Left forelimb (tissue), 1 donor: ENCODE data around the gene ESR1.

ENCODE experiments used
- DNase-seq: peaks from one replicate; pipeline ENCODE4 v3.0.0-alpha.2; 2018; ENCODE audit warnings: low spot score

ESR1 gene

GRCh38 chr6:151807513-151808370 is at the start of gene ESR1:
TSS of gene ESR1 (plus strand) at chr6:151807682. CDS start at chr6:151807913, 231 bp downstream.
- DNase-seq = no peak

- DNase-seq = no peak
Observed at GRCh38 chr6:151760486-151760885, 47.0 kb upstream of the ESR1 start.

- no peak for DNase-seq
Observed at GRCh38 chr6:151761851-151762250, 45.6 kb upstream of the ESR1 start.

- no peak for DNase-seq
Observed at GRCh38 chr6:151762817-151763216, 44.7 kb upstream of the ESR1 start.

GRCh38 chr6:151763303-151763702 is 44.2 kb upstream of the ESR1 start:
- DNase-seq = no peak

GRCh38 chr6:151763938-151764680 is 43.4 kb upstream of the ESR1 start:
- DNase-seq = peak; percentile 71

GRCh38 chr6:151765444-151765886 is 42.0 kb upstream of the ESR1 start:
- no peak for DNase-seq

- no peak for DNase-seq
Observed at GRCh38 chr6:151772446-151772845, 35.0 kb upstream of the ESR1 start.

GRCh38 chr6:151773382-151773781 is 34.1 kb upstream of the ESR1 start:
- no peak for DNase-seq

- DNase-seq = no peak
Observed at GRCh38 chr6:151782560-151782959, 24.9 kb upstream of the ESR1 start.

GRCh38 chr6:151783692-151784091 is 23.8 kb upstream of the ESR1 start:
- DNase-seq = no peak

GRCh38 chr6:151784441-151785214 is 22.9 kb upstream of the ESR1 start:
- no peak for DNase-seq

GRCh38 chr6:151796842-151797530 is 10.5 kb upstream of the ESR1 start:
- no peak for DNase-seq

GRCh38 chr6:151803743-151804142 is 3.7 kb upstream of the ESR1 start:
- DNase-seq = no peak

GRCh38 chr6:151804585-151805285 is 2.7 kb upstream of the ESR1 start:
- DNase-seq = no peak

- DNase-seq = no peak
Observed at GRCh38 chr6:151805286-151805840, 2.1 kb upstream of the ESR1 start.

- DNase-seq = no peak
Observed at GRCh38 chr6:151806757-151807512, 547 bp upstream of the ESR1 start.

GRCh38 chr6:151808371-151809241 is 1.1 kb downstream of the ESR1 start:
- no peak for DNase-seq

GRCh38 chr6:151811081-151811480 is 3.6 kb downstream of the ESR1 start:
- no peak for DNase-seq
